SK-N-SH treated with all-trans-retinoic acid at 6 μM for 48 hours (cell line): Measurements from ENCODE around the gene CD248.
A peak's percentile ranks its signal among the peaks of the same experiment; 100 is the strongest.
"Not testable (repeated sequence)": the region's sequence is repeated elsewhere in the genome, so short reads cannot be mapped to it uniquely, and the experiment has no call there.

Experiments used
- ATAC-seq: fragments of 200-7000 bp; cut with Tn5 transposase; 3 replicates; pipeline ENCODE4 v1.9.1; 2020; ENCODE audit warnings: mild to moderate bottlenecking, moderate library complexity
- BACH2 ChIP-seq: fragments of 250-450 bp; sonication (Bioruptor Pico); IDR thresholded peaks from 2 replicates; pipeline ENCODE4 v1.9.0; 2021; ENCODE audit warnings: mild to moderate bottlenecking, borderline replicate concordance
- CREB5 ChIP-seq: fragments of 250-450 bp; sonication (Bioruptor Pico); IDR thresholded peaks from 2 replicates; pipeline ENCODE4 v1.5.1; 2020; ENCODE audit warnings: low read depth, mild to moderate bottlenecking, moderate library complexity
- CSDC2 ChIP-seq: fragments of 250-450 bp; sonication (Bioruptor Pico); IDR thresholded peaks from 2 replicates; pipeline ENCODE4 v1.5.0; 2020; ENCODE audit warnings: mild to moderate bottlenecking, moderate library complexity
- ESRRG ChIP-seq: fragments of 250-450 bp; sonication (Bioruptor Pico); IDR thresholded peaks from 2 replicates; pipeline ENCODE4 v1.6.1; 2021; ENCODE audit warnings: mild to moderate bottlenecking
- PPARA ChIP-seq: fragments of 250-450 bp; sonication (Bioruptor Pico); IDR thresholded peaks from 2 replicates; pipeline ENCODE4 v1.5.0; 2020; ENCODE audit warnings: mild to moderate bottlenecking, borderline replicate concordance
- RARB ChIP-seq: fragments of 250-450 bp; sonication (Bioruptor Pico); IDR thresholded peaks from 2 replicates; pipeline ENCODE4 v1.8.0; 2021; ENCODE audit warnings: mild to moderate bottlenecking, moderate library complexity
- TCF4 ChIP-seq: fragments of 250-450 bp; sonication (Bioruptor Pico); IDR thresholded peaks from 2 replicates; pipeline ENCODE4 v1.8.0; 2021; ENCODE audit warnings: mild to moderate bottlenecking, moderate library complexity, borderline replicate concordance
- TOX ChIP-seq: fragments of 250-450 bp; sonication (Bioruptor Pico); IDR thresholded peaks from 2 replicates; pipeline ENCODE4 v1.8.0; 2021; ENCODE audit warnings: mild to moderate bottlenecking, moderate library complexity, borderline replicate concordance
- TSHZ2 ChIP-seq: fragments of 250-450 bp; sonication (Bioruptor Pico); IDR thresholded peaks from 2 replicates; pipeline ENCODE4 v1.5.0; 2020; ENCODE audit warnings: mild to moderate bottlenecking, moderate library complexity
- ZFP3 ChIP-seq: fragments of 250-450 bp; sonication (Bioruptor Pico); IDR thresholded peaks from 2 replicates; pipeline ENCODE4 v1.5.0; 2020; ENCODE audit warnings: mild to moderate bottlenecking, moderate library complexity
- ZNF70 ChIP-seq: fragments of 450-650 bp; formaldehyde crosslinking; IDR thresholded peaks from 2 replicates; pipeline ENCODE4 v1.5.0; 2020; ENCODE audit warnings: mild to moderate bottlenecking, moderate library complexity
- TF ChIP-seq, protein P1 (sequence below): fragments of 250-450 bp; sonication (Bioruptor Pico); IDR thresholded peaks from 2 replicates; pipeline ENCODE4 v1.8.0; 2020; ENCODE audit warnings: mild to moderate bottlenecking, moderate library complexity, borderline replicate concordance

Gene CD248

DNA sequence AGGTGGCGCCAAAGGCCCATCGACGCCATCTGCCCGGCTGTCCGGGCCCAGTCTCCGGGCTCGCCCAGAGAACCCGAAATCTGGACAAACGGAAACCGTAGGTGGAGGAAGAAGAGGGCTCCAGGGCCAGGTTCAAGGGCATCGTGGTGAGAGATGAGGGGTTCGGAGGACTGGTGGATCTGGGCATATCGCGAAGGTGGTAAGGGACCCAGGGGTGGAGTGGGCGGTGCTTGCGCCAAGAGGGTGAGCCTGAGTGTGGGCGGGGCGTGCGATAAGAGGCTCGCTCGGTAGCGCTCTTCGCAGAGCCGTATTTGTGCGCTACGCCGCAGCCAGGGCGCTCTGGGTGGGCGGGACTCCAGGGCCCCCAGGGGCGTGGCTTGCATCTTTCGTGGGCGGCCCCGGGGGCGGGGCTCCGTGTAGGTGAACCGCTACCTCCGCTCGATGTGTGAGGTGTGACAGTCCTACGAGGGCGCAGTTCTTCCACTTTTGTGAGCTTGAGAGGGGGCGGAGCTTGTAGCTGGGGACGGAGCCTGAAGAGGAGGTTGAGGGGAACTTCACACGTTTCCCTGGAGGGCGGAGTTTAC, 4.8 kb downstream of the CD248 start:
- ATAC-seq, result peak; percentile 78
- TF ChIP-seq PPARA (CRISPR knock-in tag), result no peak
- TF ChIP-seq, protein P1, sequence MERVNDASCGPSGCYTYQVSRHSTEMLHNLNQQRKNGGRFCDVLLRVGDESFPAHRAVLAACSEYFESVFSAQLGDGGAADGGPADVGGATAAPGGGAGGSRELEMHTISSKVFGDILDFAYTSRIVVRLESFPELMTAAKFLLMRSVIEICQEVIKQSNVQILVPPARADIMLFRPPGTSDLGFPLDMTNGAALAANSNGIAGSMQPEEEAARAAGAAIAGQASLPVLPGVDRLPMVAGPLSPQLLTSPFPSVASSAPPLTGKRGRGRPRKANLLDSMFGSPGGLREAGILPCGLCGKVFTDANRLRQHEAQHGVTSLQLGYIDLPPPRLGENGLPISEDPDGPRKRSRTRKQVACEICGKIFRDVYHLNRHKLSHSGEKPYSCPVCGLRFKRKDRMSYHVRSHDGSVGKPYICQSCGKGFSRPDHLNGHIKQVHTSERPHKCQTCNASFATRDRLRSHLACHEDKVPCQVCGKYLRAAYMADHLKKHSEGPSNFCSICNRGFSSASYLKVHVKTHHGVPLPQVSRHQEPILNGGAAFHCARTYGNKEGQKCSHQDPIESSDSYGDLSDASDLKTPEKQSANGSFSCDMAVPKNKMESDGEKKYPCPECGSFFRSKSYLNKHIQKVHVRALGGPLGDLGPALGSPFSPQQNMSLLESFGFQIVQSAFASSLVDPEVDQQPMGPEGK (CRISPR knock-in tag), result peak; percentile 46; the same call in 1 of the 2 replicates
- TF ChIP-seq RARB (CRISPR knock-in tag), result no peak
- no peak for TF ChIP-seq BACH2 (CRISPR knock-in tag)
- no peak for TF ChIP-seq ZFP3 (CRISPR knock-in tag)
- TF ChIP-seq TCF4 (CRISPR knock-in tag), result 0 out of 2 replicates have a peak, but pooled peaks have one; percentile 17
- no peak for TF ChIP-seq TOX (CRISPR knock-in tag)
- TF ChIP-seq, all 23 proteins: peak for 2

- no peak for ATAC-seq
- TF ChIP-seq, protein P1 (CRISPR knock-in tag), result no peak
- TF ChIP-seq ZNF70 (no peak), PPARA (CRISPR knock-in tag) (no peak), BACH2 (CRISPR knock-in tag) (no peak), ESRRG (no peak), CSDC2 (CRISPR knock-in tag) (no peak), CREB5 (CRISPR knock-in tag) (no peak)
Observed at GRCh38 chr11:66311470-66311964, 5.3 kb downstream of the CD248 start.

DNA sequence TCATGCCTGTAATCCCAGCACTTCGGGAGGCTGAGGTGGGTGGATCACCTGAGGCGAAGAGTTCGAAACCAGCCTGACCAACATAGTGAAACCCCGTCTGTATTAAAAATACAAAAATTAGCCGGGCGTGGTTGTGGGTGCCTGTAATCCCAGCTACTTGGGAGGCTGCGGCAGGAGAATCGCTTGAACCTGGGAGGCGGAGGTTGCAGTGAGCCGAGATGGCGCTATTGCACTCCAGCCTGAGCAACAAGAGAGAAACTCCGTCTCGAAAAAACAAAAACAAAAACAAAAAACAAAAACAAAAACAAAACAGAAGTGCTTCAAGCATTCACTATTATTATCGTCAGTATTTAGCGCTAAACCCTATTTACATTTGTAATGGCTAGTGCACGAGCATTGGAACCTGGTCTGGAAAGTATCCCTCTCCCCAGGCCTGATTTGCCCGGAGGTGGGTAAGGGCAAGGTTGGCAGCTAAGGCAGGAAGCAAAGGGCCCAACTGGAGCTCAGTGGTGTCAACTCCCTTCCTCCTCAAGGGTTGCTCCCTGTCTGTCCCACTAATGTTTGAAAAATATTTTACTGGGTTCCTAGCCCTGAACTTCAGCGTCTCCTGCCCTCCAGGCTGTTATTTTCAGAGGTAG, 5.9 kb downstream of the CD248 start:
- not testable (repeated sequence) for ATAC-seq

GRCh38 chr11:66310324-66310723, 6.5 kb downstream of the CD248 start:
- TF ChIP-seq TSHZ2, result no peak
- TF ChIP-seq, all 23 proteins: peak for 0
- no peak for ATAC-seq

- ATAC-seq, result no peak
- no peak for TF ChIP-seq ZFP3 (CRISPR knock-in tag)
- TF ChIP-seq, protein P1 (CRISPR knock-in tag), result no peak
- no peak for TF ChIP-seq PPARA (CRISPR knock-in tag)
- no peak for TF ChIP-seq BACH2 (CRISPR knock-in tag)
Observed at GRCh38 chr11:66309475-66309874, 7.4 kb downstream of the CD248 start.
